ENCODE results near the gene MRPS34. TPM values are rescaled to one million over a fixed set of nuclear protein-coding genes. Genes with fewer than 3 reads are reported as not detected.
A peak's percentile ranks its signal among the peaks of the same experiment; 100 is the strongest.
"Not testable (repeated sequence)": the region's sequence is repeated elsewhere in the genome, so short reads cannot be mapped to it uniquely, and the experiment has no call there.

Gene MRPS34
- total and polyA plus RNA-seq, 5 experiments from 2014 or later: 53.1 to 145 (median 113) TPM

- Mint-ChIP-seq H3K4me1 (peaks cover 0 to 2% (median 0%) of the 10 kb centered on the region in 4 donors), H3K36me3 (peaks cover 0 to 11% (median 0%) of the 10 kb centered on the region in 3 donors), H3K9me3 (no peaks in the 10 kb centered on the region), H3K27ac (peak overlapping the region in 1 of 10 donors; percentile 40), H3K27me3 (no peaks in the 10 kb centered on the region), H3K4me3 (no peak overlapping the region)
- POLR2A ChIA-PET: no interaction called here
- ATAC-seq: no peak
- no peak for DNase-seq
Observed at GRCh38 chr16:1740781-1741490, 32.0 kb downstream of the MRPS34 start.

GRCh38 chr16:1740234-1740633, 32.7 kb downstream of the MRPS34 start:
- ATAC-seq (no peak), DNase-seq (no peak)
- POLR2A ChIA-PET: interaction anchor here (0.6 kb wide), 1 partner anchor 162 kb away, joined by 3 read pairs; no protein-coding TSS in a partner anchor
- Mint-ChIP-seq H3K27me3 (no peaks in the 10 kb centered on the region), H3K4me1 (peaks cover 0 to 2% (median 0%) of the 10 kb centered on the region in 4 donors), H3K4me3 (no peak overlapping the region), H3K9me3 (no peaks in the 10 kb centered on the region), H3K27ac (no peak overlapping the region), H3K36me3 (peaks cover 0 to 11% (median 0%) of the 10 kb centered on the region in 3 donors)

- DNase-seq (no peak), ATAC-seq (no peak)
- Mint-ChIP-seq H3K27me3 (no peaks in the 10 kb centered on the region), H3K4me3 (peak overlapping the region in 1 of 10 donors; percentile 6), H3K4me1 (peaks cover 0 to 3% (median 0%) of the 10 kb centered on the region in 4 donors), H3K36me3 (peaks cover 0 to 19% (median 0%) of the 10 kb centered on the region in 3 donors), H3K9me3 (no peaks in the 10 kb centered on the region), H3K27ac (peak overlapping the region in 1 of 10 donors; percentile 73)
- POLR2A ChIA-PET: no interaction called here
Observed at GRCh38 chr16:1734816-1735215, 38.1 kb downstream of the MRPS34 start.

- H3K27ac Mint-ChIP-seq: no peak overlapping the region
- DNase-seq (no peak), ATAC-seq (peak in 1 of 2 donors; percentile 10)
Observed at GRCh38 chr16:1734123-1734522, 38.8 kb downstream of the MRPS34 start.

GRCh38 chr16:1732551-1732987, 40.4 kb downstream of the MRPS34 start:
- H3K4me1 Mint-ChIP-seq, H3K27me3 Mint-ChIP-seq, DNase-seq, H3K9me3 Mint-ChIP-seq, ATAC-seq, H3K4me3 Mint-ChIP-seq: not testable (repeated sequence)
- Mint-ChIP-seq H3K27ac (peak overlapping the region in 1 of 10 donors; percentile 51), H3K36me3 (peaks cover 0 to 38% (median 2%) of the 10 kb centered on the region in 3 donors)
- POLR2A ChIA-PET: interaction anchor here (0.6 to 0.8 kb wide), 2 partner anchors 11 to 1481 kb away, joined by 3 to 4 read pairs; no protein-coding TSS in a partner anchor

More at GRCh38 chr16:1734123-1734522, 38.8 kb downstream of the MRPS34 start:
- POLR2A ChIA-PET: interaction anchor here (1.2 kb wide), 1 partner anchor 9 kb away, joined by 3 read pairs; no protein-coding TSS in a partner anchor
- Mint-ChIP-seq H3K9me3 (no peaks in the 10 kb centered on the region), H3K4me3 (no peak overlapping the region), H3K4me1 (peaks cover 0 to 3% (median 0%) of the 10 kb centered on the region in 4 donors), H3K27me3 (no peaks in the 10 kb centered on the region), H3K36me3 (peaks cover 0 to 25% (median 0%) of the 10 kb centered on the region in 3 donors)

GRCh38 chr16:1732071-1732470, 40.9 kb downstream of the MRPS34 start:
- DNase-seq (no peak), ATAC-seq (no peak)
- Mint-ChIP-seq H3K36me3 (peaks cover 0 to 42% (median 2%) of the 10 kb centered on the region in 3 donors), H3K4me1 (peaks cover 1 to 6% (median 2%) of the 10 kb centered on the region in 4 donors), H3K27me3 (no peaks in the 10 kb centered on the region), H3K4me3 (no peak overlapping the region), H3K27ac (peak overlapping the region in 3 of 10 donors; percentile 3 to 40 (median 27)), H3K9me3 (no peaks in the 10 kb centered on the region)
- POLR2A ChIA-PET: no interaction called here

- peak overlapping the region in 3 of 10 donors; percentile 3 to 27 (median 13) for H3K27ac Mint-ChIP-seq
- DNase-seq: no peak
Observed at GRCh38 chr16:1731603-1732002, 41.3 kb downstream of the MRPS34 start.

GRCh38 chr16:1731073-1731472, 41.9 kb downstream of the MRPS34 start:
- Mint-ChIP-seq H3K4me1 (peaks cover 7 to 11% (median 7%) of the 10 kb centered on the region in 4 donors), H3K27ac (no peak overlapping the region), H3K36me3 (peaks cover 0 to 47% (median 5%) of the 10 kb centered on the region in 3 donors), H3K4me3 (no peak overlapping the region), H3K27me3 (no peaks in the 10 kb centered on the region), H3K9me3 (no peaks in the 10 kb centered on the region)
- ATAC-seq (no peak), DNase-seq (no peak)
- POLR2A ChIA-PET: no interaction called here

More at GRCh38 chr16:1731603-1732002, 41.3 kb downstream of the MRPS34 start:
- no peaks in the 10 kb centered on the region for H3K9me3 Mint-ChIP-seq
- no peak overlapping the region for H3K4me3 Mint-ChIP-seq
- peaks cover 4 to 11% (median 7%) of the 10 kb centered on the region in 4 donors for H3K4me1 Mint-ChIP-seq
- H3K27me3 Mint-ChIP-seq: no peaks in the 10 kb centered on the region
- peaks cover 0 to 42% (median 5%) of the 10 kb centered on the region in 3 donors for H3K36me3 Mint-ChIP-seq
- POLR2A ChIA-PET: no interaction called here
- ATAC-seq: no peak

GRCh38 chr16:1729445-1729844, 43.5 kb downstream of the MRPS34 start:
- POLR2A ChIA-PET: interaction anchor here (0.8 kb wide), 1 partner anchor 708 kb away, joined by 3 read pairs; no protein-coding TSS in a partner anchor
- H3K4me1 Mint-ChIP-seq: peaks cover 7 to 10% (median 7%) of the 10 kb centered on the region in 4 donors
- peaks cover 0 to 52% (median 5%) of the 10 kb centered on the region in 3 donors for H3K36me3 Mint-ChIP-seq
- ATAC-seq (no peak), DNase-seq (no peak)
- no peak overlapping the region for H3K27ac Mint-ChIP-seq
- no peaks in the 10 kb centered on the region for H3K9me3 Mint-ChIP-seq
- no peak overlapping the region for H3K4me3 Mint-ChIP-seq
- H3K27me3 Mint-ChIP-seq: no peaks in the 10 kb centered on the region

- Mint-ChIP-seq H3K27ac (no peak overlapping the region), H3K36me3 (peaks cover 0 to 52% (median 5%) of the 10 kb centered on the region in 3 donors), H3K4me1 (peaks cover 7 to 10% (median 7%) of the 10 kb centered on the region in 4 donors), H3K4me3 (no peak overlapping the region), H3K27me3 (no peaks in the 10 kb centered on the region), H3K9me3 (no peaks in the 10 kb centered on the region)
- no peak for ATAC-seq
- POLR2A ChIA-PET: interaction anchor here (0.8 kb wide), 1 partner anchor 709 kb away, joined by 3 read pairs; no protein-coding TSS in a partner anchor
- no peak for DNase-seq
Observed at GRCh38 chr16:1729026-1729425, 43.9 kb downstream of the MRPS34 start.

- no peaks in the 10 kb centered on the region for H3K27me3 Mint-ChIP-seq
- ATAC-seq (no peak), DNase-seq (no peak)
- peaks cover 0 to 45% (median 5%) of the 10 kb centered on the region in 3 donors for H3K36me3 Mint-ChIP-seq
- POLR2A ChIA-PET: interaction anchor here (0.9 kb wide), 1 partner anchor 22 kb away, joined by 3 read pairs; the partner anchor contains the start of gene MAPK8IP3
- peaks cover 11 to 20% (median 16%) of the 10 kb centered on the region in 4 donors for H3K4me1 Mint-ChIP-seq
- no peak overlapping the region for H3K4me3 Mint-ChIP-seq
- no peaks in the 10 kb centered on the region for H3K9me3 Mint-ChIP-seq
- H3K27ac Mint-ChIP-seq: peak overlapping the region in 2 of 10 donors; percentile 3 to 80
Observed at GRCh38 chr16:1727651-1728624, 45.0 kb downstream of the MRPS34 start.

Data from naive thymus-derived CD8-positive, alpha-beta T cell (primary cell).